ENCODE measurements around the gene TTC1. TPM values are rescaled to one million over a fixed set of nuclear protein-coding genes. Genes with fewer than 3 reads are reported as not detected.

TTC1 gene
- total RNA-seq, 1 experiment from 2014 or later: 84.6 TPM

DNA sequence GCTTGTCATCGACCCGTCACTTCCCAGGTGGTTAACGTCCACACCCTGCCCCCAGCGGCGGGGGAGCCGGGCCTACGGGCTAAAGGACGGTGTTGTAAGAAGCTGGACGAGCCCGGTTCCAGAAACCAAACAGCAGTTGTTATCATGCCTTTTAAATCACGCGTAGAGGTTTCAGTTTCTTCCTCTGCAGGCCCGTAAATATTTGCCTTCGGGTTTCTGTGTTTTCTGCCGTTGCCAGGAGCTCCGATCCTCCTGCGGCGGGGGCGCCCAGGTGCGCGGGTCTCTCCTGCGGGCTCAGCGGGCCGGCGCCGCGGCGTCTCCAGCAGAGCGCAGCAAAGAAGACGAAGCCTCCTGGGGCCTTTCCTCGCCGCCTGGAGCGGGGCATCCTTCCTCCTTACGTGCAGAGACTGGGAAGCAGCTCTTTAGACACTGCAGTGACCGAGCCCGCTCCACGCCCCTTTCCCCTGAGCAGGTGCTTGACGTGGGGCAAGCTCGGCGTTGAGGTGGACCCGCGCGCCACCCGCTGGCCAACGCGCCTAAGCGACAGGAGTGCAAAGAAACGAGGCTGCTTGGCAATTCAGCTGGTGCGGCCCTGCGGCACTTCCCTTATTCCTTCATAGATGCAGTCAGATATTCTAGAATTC lies 21.8 kb upstream of the TTC1 start:
- intact Hi-C loops (cut with micrococcal nuclease): loop anchor here (1.0 to 5.0 kb wide), 8 partner anchors 70 to 830 kb away; partner anchors contain the start of genes ADRA1B and IL12B
- Mint-ChIP-seq H3K27me3 (ENCODE audit: insufficient read depth, unreplicated experiment) (no peaks in the 10 kb centered on the region), H3K9me3 (ENCODE audit: unreplicated experiment) (no peaks in the 10 kb centered on the region), H3K36me3 (ENCODE audit: insufficient read depth, unreplicated experiment) (no peaks in the 10 kb centered on the region), H3K27ac (ENCODE audit: low read depth, unreplicated experiment) (no peak overlapping the region), H3K4me3 (ENCODE audit: unreplicated experiment) (peak overlapping the region; percentile 13), H3K4me1 (ENCODE audit: insufficient read depth, unreplicated experiment) (peaks cover 12% of the 10 kb centered on the region)
- ChIA-PET POLR2A (interaction anchor here (0.5 to 2.0 kb wide), 13 partner anchors 21 to 699 kb away, joined by 3 to 7 read pairs (median 3); partner anchors contain the start of gene TTC1), CTCF (interaction anchor here (0.6 to 8.9 kb wide), 85 partner anchors 8 to 855 kb away, joined by 3 to 304 read pairs (median 4); partner anchors contain the start of genes ADRA1B and TTC1)
- peak; percentile 85 for DNase-seq (ENCODE audit: unreplicated experiment)
- BruUV-seq (replicated peaks): no TSS peak
- TF ChIP-seq, protein P1, sequence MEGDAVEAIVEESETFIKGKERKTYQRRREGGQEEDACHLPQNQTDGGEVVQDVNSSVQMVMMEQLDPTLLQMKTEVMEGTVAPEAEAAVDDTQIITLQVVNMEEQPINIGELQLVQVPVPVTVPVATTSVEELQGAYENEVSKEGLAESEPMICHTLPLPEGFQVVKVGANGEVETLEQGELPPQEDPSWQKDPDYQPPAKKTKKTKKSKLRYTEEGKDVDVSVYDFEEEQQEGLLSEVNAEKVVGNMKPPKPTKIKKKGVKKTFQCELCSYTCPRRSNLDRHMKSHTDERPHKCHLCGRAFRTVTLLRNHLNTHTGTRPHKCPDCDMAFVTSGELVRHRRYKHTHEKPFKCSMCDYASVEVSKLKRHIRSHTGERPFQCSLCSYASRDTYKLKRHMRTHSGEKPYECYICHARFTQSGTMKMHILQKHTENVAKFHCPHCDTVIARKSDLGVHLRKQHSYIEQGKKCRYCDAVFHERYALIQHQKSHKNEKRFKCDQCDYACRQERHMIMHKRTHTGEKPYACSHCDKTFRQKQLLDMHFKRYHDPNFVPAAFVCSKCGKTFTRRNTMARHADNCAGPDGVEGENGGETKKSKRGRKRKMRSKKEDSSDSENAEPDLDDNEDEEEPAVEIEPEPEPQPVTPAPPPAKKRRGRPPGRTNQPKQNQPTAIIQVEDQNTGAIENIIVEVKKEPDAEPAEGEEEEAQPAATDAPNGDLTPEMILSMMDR (IDR thresholded peaks at IDR 0.05; ENCODE audit: unreplicated experiment): peak; percentile 98

DNA sequence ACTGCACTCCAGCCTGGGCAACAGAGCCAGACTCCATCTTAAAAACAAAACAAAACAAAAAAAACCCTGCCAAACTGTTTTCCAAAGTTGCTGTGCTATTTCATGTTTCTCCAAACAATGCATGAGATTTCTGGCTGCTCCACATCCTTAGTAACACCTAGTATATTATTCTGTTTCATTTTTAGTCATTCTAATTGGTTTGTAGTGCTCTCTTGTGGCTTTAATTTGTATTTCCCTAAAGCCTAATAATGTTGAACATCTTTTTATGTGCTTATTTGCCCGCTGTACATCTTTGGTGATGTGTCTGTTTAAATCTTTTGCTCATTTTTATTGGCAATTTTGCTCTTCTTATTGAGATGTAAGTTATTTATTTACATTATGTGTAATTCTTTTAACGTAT lies 18.4 kb upstream of the TTC1 start:
- CTCF ChIA-PET: interaction anchor here (0.7 to 8.9 kb wide), 4 partner anchors 19 to 544 kb away, joined by 3 to 304 read pairs (median 4); partner anchors contain the start of gene TTC1
- Mint-ChIP-seq H3K27ac (ENCODE audit: low read depth, unreplicated experiment) (no peak overlapping the region), H3K4me1 (ENCODE audit: insufficient read depth, unreplicated experiment) (no peaks in the 10 kb centered on the region), H3K27me3 (ENCODE audit: insufficient read depth, unreplicated experiment) (no peaks in the 10 kb centered on the region), H3K9me3 (ENCODE audit: unreplicated experiment) (no peaks in the 10 kb centered on the region), H3K36me3 (ENCODE audit: insufficient read depth, unreplicated experiment) (no peaks in the 10 kb centered on the region), H3K4me3 (ENCODE audit: unreplicated experiment) (no peak overlapping the region)
- intact Hi-C loops (cut with micrococcal nuclease): no loop called here
- no TSS peak for BruUV-seq (replicated peaks)
- peak; percentile 35 for DNase-seq (ENCODE audit: unreplicated experiment)
- TF ChIP-seq, protein P1 (IDR thresholded peaks at IDR 0.05; ENCODE audit: unreplicated experiment): peak; percentile 34
- POLR2A ChIA-PET: no interaction called here

DNA sequence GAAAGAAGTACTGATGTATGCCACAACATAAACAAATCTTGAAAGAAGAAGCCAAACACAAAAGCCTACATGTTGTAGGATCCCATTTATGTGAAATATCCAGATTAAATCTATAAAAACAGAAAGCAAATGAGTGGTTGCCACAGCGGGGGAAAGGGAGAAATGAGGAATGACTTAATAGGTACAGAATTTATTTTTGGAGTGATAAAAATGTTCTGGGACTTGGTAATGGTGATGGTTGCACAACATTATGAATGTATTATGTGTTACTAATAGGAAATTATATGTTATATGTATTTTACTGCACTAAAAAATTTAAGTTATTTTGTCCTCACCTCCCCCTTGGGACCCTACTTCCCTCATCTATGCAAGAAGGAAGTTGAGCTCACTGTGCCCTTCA lies 16.4 kb upstream of the TTC1 start:
- POLR2A ChIA-PET: interaction anchor here (1.3 to 1.8 kb wide), 2 partner anchors 8 to 16 kb away, joined by 3 to 7 read pairs; partner anchors contain the start of gene TTC1
- H3K27ac Mint-ChIP-seq (ENCODE audit: low read depth, unreplicated experiment): no peak overlapping the region
- BruUV-seq (replicated peaks): no TSS peak

GRCh38 chr5:159993194-159993593 lies 15.7 kb upstream of the TTC1 start:
- Mint-ChIP-seq H3K9me3 (ENCODE audit: unreplicated experiment) (no peaks in the 10 kb centered on the region), H3K27me3 (ENCODE audit: insufficient read depth, unreplicated experiment) (no peaks in the 10 kb centered on the region), H3K4me3 (ENCODE audit: unreplicated experiment) (no peak overlapping the region), H3K27ac (ENCODE audit: low read depth, unreplicated experiment) (no peak overlapping the region), H3K4me1 (ENCODE audit: insufficient read depth, unreplicated experiment) (no peaks in the 10 kb centered on the region), H3K36me3 (ENCODE audit: insufficient read depth, unreplicated experiment) (no peaks in the 10 kb centered on the region)
- intact Hi-C loops (cut with micrococcal nuclease): no loop called here
- DNase-seq (ENCODE audit: unreplicated experiment): no peak
- CTCF ChIA-PET: interaction anchor here (0.6 to 0.7 kb wide), 3 partner anchors 541 to 676 kb away, joined by 3 to 4 read pairs (median 3); no protein-coding TSS in a partner anchor
- BruUV-seq (replicated peaks): no TSS peak
- POLR2A ChIA-PET: interaction anchor here (0.7 to 1.8 kb wide), 2 partner anchors 11 to 15 kb away, joined by 3 to 7 read pairs; partner anchors contain the start of gene TTC1
- TF ChIP-seq, protein P1 (IDR thresholded peaks at IDR 0.05; ENCODE audit: unreplicated experiment): no peak

More for the DNA sequence above, 16.4 kb upstream of the TTC1 start:
- intact Hi-C loops (cut with micrococcal nuclease): no loop called here
- no peak for DNase-seq (ENCODE audit: unreplicated experiment)
- CTCF ChIA-PET: interaction anchor here (0.6 to 8.9 kb wide), 4 partner anchors 546 to 706 kb away, joined by 3 to 304 read pairs (median 4); no protein-coding TSS in a partner anchor
- Mint-ChIP-seq H3K9me3 (ENCODE audit: unreplicated experiment) (no peaks in the 10 kb centered on the region), H3K36me3 (ENCODE audit: insufficient read depth, unreplicated experiment) (no peaks in the 10 kb centered on the region), H3K4me3 (ENCODE audit: unreplicated experiment) (no peak overlapping the region), H3K27me3 (ENCODE audit: insufficient read depth, unreplicated experiment) (no peaks in the 10 kb centered on the region), H3K4me1 (ENCODE audit: insufficient read depth, unreplicated experiment) (no peaks in the 10 kb centered on the region)
- TF ChIP-seq, protein P1 (IDR thresholded peaks at IDR 0.05; ENCODE audit: unreplicated experiment): no peak
